ENCODE results near the gene ADH1A.

- TF ChIP-seq CTCF (IDR thresholded peaks at IDR 0.05; ENCODE audit: insufficient read depth, low read length) (no peak), SPI1 (IDR thresholded peaks at IDR 0.05; ENCODE audit: borderline replicate concordance, low read depth) (no peak), POLR2AphosphoS5 (IDR thresholded peaks at IDR 0.05; ENCODE audit: low read depth) (no peak), REST (IDR thresholded peaks at IDR 0.05; ENCODE audit: insufficient replicate concordance, low read depth) (no peak), GABPA (IDR thresholded peaks at IDR 0.05; ENCODE audit: low read depth) (no peak)
Measured at GRCh38 chr4:99315839-99316238, 25.1 kb upstream of the ADH1A start.

All from HL-60 (cell line).